Measurements from ENCODE around the gene HDAC4. TPM values are rescaled to one million over a fixed set of nuclear protein-coding genes. Genes with fewer than 3 reads are reported as not detected.

Gene HDAC4
- total and polyA plus RNA-seq, 2 of the 8 experiments (the other 6 are each of a cell fraction or from before 2014, with no cell fraction given), result 15.4 to 31.5 TPM

GRCh38 chr2:239036819-239037558, 363.8 kb downstream of the HDAC4 start:
- no peaks in the 10 kb centered on the region for H3K27me3 ChIP-seq (replicated peaks in 1 of 4; ENCODE audit: control insufficient read depth in 3 of 4, extremely low read depth in 1 of 4, insufficient read depth in 3 of 4, low read length in 3 of 4)
- no peak overlapping the region for H4K5ac ChIP-seq (ENCODE audit: insufficient read length, low read depth, low read length)
- H3K23me2 ChIP-seq (ENCODE audit: low read depth, low read length), result no peaks in the 10 kb centered on the region
- H4K91ac ChIP-seq (replicated peaks; ENCODE audit: insufficient read length, low read length), result no peak overlapping the region
- H2BK20ac ChIP-seq (ENCODE audit: low read length), result no peak overlapping the region
- no peak overlapping the region for H3K4me3 ChIP-seq (ENCODE audit: extremely low read depth in 1 of 4, insufficient read depth in 2 of 4, low read depth in 3 of 4, low read length in 4 of 4)
- H2AFZ ChIP-seq (ENCODE audit: low read length), result no peak overlapping the region
- no peak overlapping the region for H2BK5ac ChIP-seq (ENCODE audit: low read depth, low read length)
- no peak overlapping the region for H2BK120ac ChIP-seq (replicated peaks; ENCODE audit: low read depth, low read length)
- peak overlapping the region; percentile 31; the same call in 1 of the 2 replicates for H4K8ac ChIP-seq (ENCODE audit: extremely low read depth, insufficient read depth, low read length)
- WGBS, 2 experiments (ENCODE audit: extremely low coverage in 1 of 2, insufficient coverage in 1 of 2, insufficient read length in 1 of 2, insufficient replicate concordance in 2 of 2, low coverage in 1 of 2, low lambda C conversion rate in 2 of 2, missing lambda C conversion rate in 1 of 2), result 92% methylated on average over 15 of the region's 21 CpGs; no CpG with 5 or more reads in 1 of the 2 experiments
- ChIA-PET POLR2A (ENCODE audit: partially characterized antibody) (no interaction called here), CTCF (ENCODE audit: partially characterized antibody) (no interaction called here)
- H3K36me3 ChIP-seq (ENCODE audit: control insufficient read depth in 2 of 4, insufficient read depth in 4 of 4, low read length in 3 of 4), result no peaks in the 10 kb centered on the region
- no peak overlapping the region for H2BK15ac ChIP-seq (ENCODE audit: low read length)
- H2BK12ac ChIP-seq (ENCODE audit: low read depth, low read length), result no peak overlapping the region
- H2AK5ac ChIP-seq (ENCODE audit: low read depth, low read length), result no peak overlapping the region
- H3K4me1 ChIP-seq (replicated peaks in 1 of 4; ENCODE audit: control insufficient read depth in 3 of 4, insufficient read depth in 4 of 4, low read length in 3 of 4), result peaks cover 0 to 4% (median 0%) of the 10 kb centered on the region in 4 experiments; a peak in 2 of 7 replicates
- no peak overlapping the region for H3K9ac ChIP-seq (replicated peaks in 1 of 4; ENCODE audit: extremely low read depth in 1 of 4, low read depth in 3 of 4, low read length in 3 of 4)
- FAIRE-seq (no peak), DNase-seq (ENCODE audit: low read depth in 1 of 2, low spot score in 2 of 2) (no peak)
- no peaks in the 10 kb centered on the region for H4K20me1 ChIP-seq (replicated peaks in 1 of 2; ENCODE audit: control insufficient read depth in 1 of 2, insufficient read depth in 2 of 2, low read length in 2 of 2)
- no peak overlapping the region for H3K14ac ChIP-seq (ENCODE audit: insufficient read length)
- H3K56ac ChIP-seq (replicated peaks; ENCODE audit: insufficient read length, low read depth, low read length), result no peak overlapping the region
- no peak overlapping the region for H3K23ac ChIP-seq (ENCODE audit: insufficient read length)
- H3K9me3 ChIP-seq (ENCODE audit: insufficient read depth in 2 of 2, low read depth in 1 of 2, low read length in 1 of 2), result no peaks in the 10 kb centered on the region
- H3K18ac ChIP-seq (ENCODE audit: extremely low read depth, low read length), result no peak overlapping the region; the same call in 1 of the 2 replicates
- no peak overlapping the region for H3K4ac ChIP-seq (replicated peaks; ENCODE audit: insufficient read length, low read depth, low read length)
- no peak overlapping the region for H3K4me2 ChIP-seq (ENCODE audit: insufficient read depth in 1 of 2, low read depth in 2 of 2, low read length in 2 of 2)
- H3K27ac ChIP-seq (ENCODE audit: low read depth, low read length), result no peak overlapping the region
- TF ChIP-seq TCF12 (IDR thresholded peaks at IDR 0.05; ENCODE audit: low read depth, low read length) (no peak), SP4 (IDR thresholded peaks at IDR 0.05; ENCODE audit: low read length) (no peak), MAFK (IDR thresholded peaks at IDR 0.05; ENCODE audit: low read depth, low read length) (no peak), CHD1 (IDR thresholded peaks at IDR 0.05; ENCODE audit: low read depth, low read length) (no peak), JUND (IDR thresholded peaks at IDR 0.05; ENCODE audit: low read length) (no peak), SAP30 (IDR thresholded peaks at IDR 0.05; ENCODE audit: insufficient read depth, insufficient replicate concordance, low read length) (no peak), CHD2 (IDR thresholded peaks at IDR 0.05; ENCODE audit: low read length) (no peak)
- H3K79me2 ChIP-seq (ENCODE audit: control insufficient read depth in 1 of 2, insufficient read depth in 2 of 2, low read length in 2 of 2), result no peaks in the 10 kb centered on the region
- H3K79me1 ChIP-seq (ENCODE audit: low read depth, low read length), result no peaks in the 10 kb centered on the region

Measured in H1 (cell line).